ENCODE measurements around the gene POFUT2. TPM values are rescaled to one million over a fixed set of nuclear protein-coding genes. Genes with fewer than 3 reads are reported as not detected.
"Not testable (repeated sequence)": the region's sequence is repeated elsewhere in the genome, so short reads cannot be mapped to it uniquely, and the experiment has no call there.

The POFUT2 gene
- polyA plus RNA-seq, 4 donors, result 30.5 to 40.7 (median 37.6) TPM

- no peak for DNase-seq (ENCODE audit: low read depth in 4 of 4, low spot score in 2 of 4)
Observed at GRCh38 chr21:45326891-45327440, 39.3 kb upstream of the POFUT2 start.

GRCh38 chr21:45326169-45326851, 38.6 kb upstream of the POFUT2 start:
- no peak for DNase-seq (ENCODE audit: low read depth in 4 of 4, low spot score in 2 of 4)

GRCh38 chr21:45325206-45326168, 37.8 kb upstream of the POFUT2 start:
- no peak for DNase-seq (ENCODE audit: low read depth in 4 of 4, low spot score in 2 of 4)

- DNase-seq (ENCODE audit: low read depth in 4 of 4, low spot score in 2 of 4), result no peak
Observed at GRCh38 chr21:45324489-45325205, 37.0 kb upstream of the POFUT2 start.

GRCh38 chr21:45323487-45324311, 36.0 kb upstream of the POFUT2 start:
- no peak for DNase-seq (ENCODE audit: low read depth in 4 of 4, low spot score in 2 of 4)

GRCh38 chr21:45322960-45323461, 35.3 kb upstream of the POFUT2 start:
- no peak for DNase-seq (ENCODE audit: low read depth in 4 of 4, low spot score in 2 of 4)

GRCh38 chr21:45322231-45322959, 34.7 kb upstream of the POFUT2 start:
- no peak for DNase-seq (ENCODE audit: low read depth in 4 of 4, low spot score in 2 of 4)

GRCh38 chr21:45320261-45321025, 32.7 kb upstream of the POFUT2 start:
- DNase-seq (ENCODE audit: low read depth in 4 of 4, low spot score in 2 of 4), result no peak

- no peak for DNase-seq (ENCODE audit: low read depth in 4 of 4, low spot score in 2 of 4)
Observed at GRCh38 chr21:45319461-45320211, 31.9 kb upstream of the POFUT2 start.

GRCh38 chr21:45318556-45319404, 31.1 kb upstream of the POFUT2 start:
- DNase-seq (ENCODE audit: low read depth in 4 of 4, low spot score in 2 of 4), result no peak

GRCh38 chr21:45318146-45318555, 30.5 kb upstream of the POFUT2 start:
- no peak for DNase-seq (ENCODE audit: low read depth in 4 of 4, low spot score in 2 of 4)

- no peak for DNase-seq (ENCODE audit: low read depth in 4 of 4, low spot score in 2 of 4)
Observed at GRCh38 chr21:45317398-45318145, 29.9 kb upstream of the POFUT2 start.

GRCh38 chr21:45316871-45317397, 29.2 kb upstream of the POFUT2 start:
- no peak for DNase-seq (ENCODE audit: low read depth in 4 of 4, low spot score in 2 of 4)

GRCh38 chr21:45315676-45316470, 28.2 kb upstream of the POFUT2 start:
- DNase-seq (ENCODE audit: low read depth in 4 of 4, low spot score in 2 of 4), result not testable (repeated sequence)

GRCh38 chr21:45313682-45314081, 26.0 kb upstream of the POFUT2 start:
- no peak for DNase-seq (ENCODE audit: low read depth in 4 of 4, low spot score in 2 of 4)

All from left renal cortex interstitium (tissue), 4 donors.